Omental fat pad (tissue), 4 donors: ENCODE results near the gene TTC9C. TPM values are rescaled to one million over a fixed set of nuclear protein-coding genes. Genes with fewer than 3 reads are reported as not detected.

Experiments used
- ATAC-seq: fragments of 150-250 bp; one replicate; pipeline ENCODE4 v1.9.1; 2016; ENCODE audit warnings: mild to moderate bottlenecking, moderate library complexity; ENCODE audit not compliant: low FRiP score
- DNase-seq: peaks from one replicate; pipeline ENCODE4 v3.0.0-alpha.2; 2019; ENCODE audit warnings: low spot score
- CTCF ChIP-seq, 3 donors: fragments of 450-650 bp; IDR thresholded peaks; one replicate each; pipeline ENCODE4 v1.5.1; 2016 to 2017; ENCODE audit warnings: antibody characterized with exemption in 3 of 3, mild to moderate bottlenecking in 3 of 3, moderate library complexity in 2 of 3
- total RNA-seq, 4 donors: library from RNA; depleted of rRNA; stranded (reverse); fragments of >200 nt; gene quantifications; one replicate each; pipeline ENCODE4 v1.1.0, GENCODE V29; 2016

TTC9C gene
- total RNA-seq, 4 donors from 2014 or later: 13.8 to 24.4 (median 19.0) TPM

GRCh38 chr11:62706850-62707247 is 21.4 kb upstream of the TTC9C start:
- TF ChIP-seq CTCF (IDR thresholded peaks at IDR 0.05): no peak
- DNase-seq: no peak

GRCh38 chr11:62707277-62707861 is 20.9 kb upstream of the TTC9C start, which contains the start of the genes BSCL2 and GNG3:
BSCL2 (minus strand) TSS chr11:62707424; CDS start chr11:62707195, 229 bp downstream.
GNG3 (plus strand) TSS chr11:62707676; CDS start chr11:62708296, 620 bp downstream.
- no peak for ATAC-seq
- TF ChIP-seq CTCF (IDR thresholded peaks at IDR 0.05): no peak
- DNase-seq: no peak

More at GRCh38 chr11:62706850-62707247, 21.4 kb upstream of the TTC9C start:
- no peak for ATAC-seq

GRCh38 chr11:62708392-62708791 is 19.9 kb upstream of the TTC9C start:
- no peak for ATAC-seq
- TF ChIP-seq CTCF (IDR thresholded peaks at IDR 0.05): no peak
- DNase-seq: no peak

- TF ChIP-seq CTCF (IDR thresholded peaks at IDR 0.05): no peak
- no peak for DNase-seq
- ATAC-seq: no peak
These were observed 19.5 kb upstream of the TTC9C start for GRCh38 chr11:62708793-62709192.

- ATAC-seq (peak; percentile 90), DNase-seq (peak; percentile 89)
- TF ChIP-seq CTCF (IDR thresholded peaks at IDR 0.05): no peak
These were observed 18.9 kb upstream of the TTC9C start for GRCh38 chr11:62709247-62710000.

GRCh38 chr11:62710001-62710345 is 18.3 kb upstream of the TTC9C start:
- no peak for TF ChIP-seq CTCF (IDR thresholded peaks at IDR 0.05)
- ATAC-seq: no peak

More at GRCh38 chr11:62710001-62710345, 18.3 kb upstream of the TTC9C start:
- DNase-seq: no peak
